WTC11 (cell line): ENCODE data around the gene ADORA2B. TPM values are rescaled to one million over a fixed set of nuclear protein-coding genes. Genes with fewer than 3 reads are reported as not detected.
"Not testable (repeated sequence)": the region's sequence is repeated elsewhere in the genome, so short reads cannot be mapped to it uniquely, and the experiment has no call there.

Source experiments
- ATAC-seq: fragments of 200-7000 bp; cut with Tn5 transposase; 2 replicates; pipeline ENCODE4 v1.10.0; 2021; ENCODE audit warnings: mild to moderate bottlenecking, moderate library complexity
- CTCF ChIA-PET: fragments of 300-600 bp; sonication (Branson Sonifier 250); formaldehyde crosslinking; loops from one replicate; lab custom pipeline; 2021; ENCODE audit warnings: antibody characterized with exemption; lab: Charles Lee
- POLR2A ChIA-PET: fragments of 350-600 bp; sonication (Branson Sonifier 250); formaldehyde crosslinking; loops from one replicate; lab custom pipeline; 2021; ENCODE audit warnings: antibody characterized with exemption; lab: Charles Lee
- DNase-seq: peaks from one replicate; pipeline ENCODE4 v3.0.0; 2021; ENCODE audit warnings: low spot score
- H3K27ac Mint-ChIP-seq: 2 replicates; pipeline ENCODE4 v1.8.0; 2021; ENCODE audit warnings: mixed read lengths
- H3K27me3 Mint-ChIP-seq: 2 replicates; pipeline ENCODE4 v1.8.0; 2021; ENCODE audit warnings: low read depth, mild to moderate bottlenecking, moderate library complexity, mixed read lengths
- H3K36me3 Mint-ChIP-seq: 2 replicates; pipeline ENCODE4 v1.8.0; 2021; ENCODE audit warnings: mixed read lengths
- H3K4me1 Mint-ChIP-seq: 2 replicates; pipeline ENCODE4 v1.8.0; 2022; ENCODE audit warnings: mixed read lengths
- H3K4me3 Mint-ChIP-seq: 2 replicates; pipeline ENCODE4 v1.8.0; 2021; ENCODE audit warnings: mild to moderate bottlenecking, moderate library complexity, mixed read lengths
- H3K9me3 Mint-ChIP-seq: 2 replicates; pipeline ENCODE4 v1.8.0; 2021; ENCODE audit warnings: mixed read lengths
- CREB1 ChIP-seq: sonication (generic); formaldehyde crosslinking; IDR thresholded peaks from 2 replicates; pipeline ENCODE4 v1.8.0; 2023; ENCODE audit warnings: mild to moderate bottlenecking, missing genetic modification reagents
- JUN ChIP-seq: sonication (generic); formaldehyde crosslinking; IDR thresholded peaks from 2 replicates; pipeline ENCODE4 v1.8.0; 2023; ENCODE audit warnings: mild to moderate bottlenecking, missing genetic modification reagents
- OVOL2 ChIP-seq: fragments of 250-450 bp; sonication (Bioruptor Pico); IDR thresholded peaks from 2 replicates; pipeline ENCODE4 v1.9.0; 2021; ENCODE audit warnings: mild to moderate bottlenecking, borderline replicate concordance
- TCF7 ChIP-seq: sonication (generic); formaldehyde crosslinking; IDR thresholded peaks from 2 replicates; pipeline ENCODE4 v1.8.0; 2022; ENCODE audit warnings: mild to moderate bottlenecking, low read depth, missing genetic modification reagents, moderate library complexity
- TEAD1 ChIP-seq: sonication (generic); formaldehyde crosslinking; IDR thresholded peaks from 2 replicates; pipeline ENCODE4 v1.8.0; 2022; ENCODE audit warnings: mild to moderate bottlenecking, missing genetic modification reagents
- ZBTB21 ChIP-seq: sonication (generic); formaldehyde crosslinking; IDR thresholded peaks from 2 replicates; pipeline ENCODE4 v1.8.1; 2023; ENCODE audit warnings: mild to moderate bottlenecking, missing genetic modification reagents, borderline replicate concordance
- ZNF317 ChIP-seq: sonication (generic); formaldehyde crosslinking; IDR thresholded peaks from 2 replicates; pipeline ENCODE4 v1.8.1; 2023; ENCODE audit warnings: low read depth, mild to moderate bottlenecking, moderate library complexity, missing genetic modification reagents, borderline replicate concordance
- total RNA-seq: library from RNA; stranded (reverse); gene quantifications from 3 replicates; pipeline ENCODE4 v1.2.3, GENCODE V29; 2021
- TF ChIP-seq, protein P1 (sequence below): sonication (generic); formaldehyde crosslinking; conservative IDR thresholded peaks from 2 replicates; pipeline ENCODE4 v1.8.1; 2022; ENCODE audit warnings: mild to moderate bottlenecking, missing genetic modification reagents
- TF ChIP-seq, protein P2 (sequence below): fragments of 250-450 bp; sonication (Bioruptor Pico); IDR thresholded peaks from 2 replicates; pipeline ENCODE4 v1.9.0; 2021; ENCODE audit warnings: mild to moderate bottlenecking
- TF ChIP-seq, protein P3 (sequence below): sonication (generic); formaldehyde crosslinking; IDR thresholded peaks from 2 replicates; pipeline ENCODE4 v1.8.0; 2022; ENCODE audit warnings: mild to moderate bottlenecking, missing genetic modification reagents
- TF ChIP-seq, protein P4 (sequence below): fragments of 200-600 bp; IDR thresholded peaks from 2 replicates; pipeline ENCODE4 v1.8.0; 2022; ENCODE audit warnings: antibody characterized with exemption
- TF ChIP-seq, protein P5 (sequence below): fragments of 250-450 bp; sonication (Bioruptor Pico); IDR thresholded peaks from 2 replicates; pipeline ENCODE4 v1.8.0; 2021; ENCODE audit warnings: mild to moderate bottlenecking
- TF ChIP-seq, protein P6 (sequence below): fragments of 250-450 bp; sonication (Bioruptor Pico); IDR thresholded peaks from 2 replicates; pipeline ENCODE4 v1.9.0; 2021; ENCODE audit warnings: mild to moderate bottlenecking, borderline replicate concordance
- TF ChIP-seq, protein P7 (sequence below): fragments of 250-450 bp; sonication (Bioruptor Pico); IDR thresholded peaks from 2 replicates; pipeline ENCODE4 v2.1.2; 2022; ENCODE audit warnings: mild to moderate bottlenecking, moderate library complexity
- TF ChIP-seq, protein P8 (sequence below): sonication (generic); formaldehyde crosslinking; IDR thresholded peaks from 2 replicates; pipeline ENCODE4 v1.8.1; 2023; ENCODE audit warnings: mild to moderate bottlenecking, moderate library complexity, missing genetic modification reagents

The ADORA2B gene
- total RNA-seq, 1 experiment from 2014 or later, result 4.2 TPM

DNA sequence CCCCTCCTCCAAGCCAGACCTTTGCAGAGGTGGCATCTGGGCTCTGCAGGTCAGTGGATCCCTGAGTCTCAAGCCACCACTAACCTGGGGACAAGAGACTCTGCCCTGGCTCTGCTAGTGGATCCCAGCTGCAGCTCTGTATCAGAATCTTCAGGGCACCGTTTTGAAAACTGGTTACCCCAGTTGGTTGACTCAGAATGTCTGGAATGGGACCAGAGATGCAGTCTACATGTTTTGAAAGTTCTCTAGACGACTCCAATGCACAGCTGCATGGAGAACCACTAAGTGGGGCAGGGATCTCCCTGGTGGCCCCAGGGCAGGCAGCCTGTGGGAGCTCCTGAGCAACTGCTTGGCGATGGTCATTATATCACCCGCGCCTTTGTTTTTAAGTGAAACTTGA, 34.1 kb upstream of the ADORA2B start:
- CTCF ChIA-PET, result interaction anchor here (0.6 kb wide), 1 partner anchor 80 kb away, joined by 3 read pairs; no protein-coding TSS in a partner anchor
- Mint-ChIP-seq H3K27ac (no peak overlapping the region), H3K9me3 (peaks cover 12% of the 10 kb centered on the region), H3K4me3 (no peak overlapping the region), H3K36me3 (peaks cover 4% of the 10 kb centered on the region; the same call in 1 of the 2 replicates)
- no peak for ATAC-seq
- DNase-seq, result peak; percentile 7
- no peak for TF ChIP-seq ZNF317
- TF ChIP-seq, protein P1, sequence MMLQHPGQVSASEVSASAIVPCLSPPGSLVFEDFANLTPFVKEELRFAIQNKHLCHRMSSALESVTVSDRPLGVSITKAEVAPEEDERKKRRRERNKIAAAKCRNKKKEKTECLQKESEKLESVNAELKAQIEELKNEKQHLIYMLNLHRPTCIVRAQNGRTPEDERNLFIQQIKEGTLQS (CRISPR knock-in tag), result no peak
- TF ChIP-seq OVOL2, result no peak
- no peak for TF ChIP-seq TCF7 (CRISPR knock-in tag)
- TF ChIP-seq, protein P2, sequence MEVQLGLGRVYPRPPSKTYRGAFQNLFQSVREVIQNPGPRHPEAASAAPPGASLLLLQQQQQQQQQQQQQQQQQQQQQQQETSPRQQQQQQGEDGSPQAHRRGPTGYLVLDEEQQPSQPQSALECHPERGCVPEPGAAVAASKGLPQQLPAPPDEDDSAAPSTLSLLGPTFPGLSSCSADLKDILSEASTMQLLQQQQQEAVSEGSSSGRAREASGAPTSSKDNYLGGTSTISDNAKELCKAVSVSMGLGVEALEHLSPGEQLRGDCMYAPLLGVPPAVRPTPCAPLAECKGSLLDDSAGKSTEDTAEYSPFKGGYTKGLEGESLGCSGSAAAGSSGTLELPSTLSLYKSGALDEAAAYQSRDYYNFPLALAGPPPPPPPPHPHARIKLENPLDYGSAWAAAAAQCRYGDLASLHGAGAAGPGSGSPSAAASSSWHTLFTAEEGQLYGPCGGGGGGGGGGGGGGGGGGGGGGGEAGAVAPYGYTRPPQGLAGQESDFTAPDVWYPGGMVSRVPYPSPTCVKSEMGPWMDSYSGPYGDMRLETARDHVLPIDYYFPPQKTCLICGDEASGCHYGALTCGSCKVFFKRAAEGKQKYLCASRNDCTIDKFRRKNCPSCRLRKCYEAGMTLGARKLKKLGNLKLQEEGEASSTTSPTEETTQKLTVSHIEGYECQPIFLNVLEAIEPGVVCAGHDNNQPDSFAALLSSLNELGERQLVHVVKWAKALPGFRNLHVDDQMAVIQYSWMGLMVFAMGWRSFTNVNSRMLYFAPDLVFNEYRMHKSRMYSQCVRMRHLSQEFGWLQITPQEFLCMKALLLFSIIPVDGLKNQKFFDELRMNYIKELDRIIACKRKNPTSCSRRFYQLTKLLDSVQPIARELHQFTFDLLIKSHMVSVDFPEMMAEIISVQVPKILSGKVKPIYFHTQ (CRISPR knock-in tag), result no peak
- no peak for TF ChIP-seq ZBTB21 (CRISPR knock-in tag)
- TF ChIP-seq, protein P3, sequence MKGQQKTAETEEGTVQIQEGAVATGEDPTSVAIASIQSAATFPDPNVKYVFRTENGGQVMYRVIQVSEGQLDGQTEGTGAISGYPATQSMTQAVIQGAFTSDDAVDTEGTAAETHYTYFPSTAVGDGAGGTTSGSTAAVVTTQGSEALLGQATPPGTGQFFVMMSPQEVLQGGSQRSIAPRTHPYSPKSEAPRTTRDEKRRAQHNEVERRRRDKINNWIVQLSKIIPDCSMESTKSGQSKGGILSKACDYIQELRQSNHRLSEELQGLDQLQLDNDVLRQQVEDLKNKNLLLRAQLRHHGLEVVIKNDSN (CRISPR knock-in tag), result no peak
- no peak for TF ChIP-seq CREB1 (CRISPR knock-in tag)
- TF ChIP-seq, protein P4, sequence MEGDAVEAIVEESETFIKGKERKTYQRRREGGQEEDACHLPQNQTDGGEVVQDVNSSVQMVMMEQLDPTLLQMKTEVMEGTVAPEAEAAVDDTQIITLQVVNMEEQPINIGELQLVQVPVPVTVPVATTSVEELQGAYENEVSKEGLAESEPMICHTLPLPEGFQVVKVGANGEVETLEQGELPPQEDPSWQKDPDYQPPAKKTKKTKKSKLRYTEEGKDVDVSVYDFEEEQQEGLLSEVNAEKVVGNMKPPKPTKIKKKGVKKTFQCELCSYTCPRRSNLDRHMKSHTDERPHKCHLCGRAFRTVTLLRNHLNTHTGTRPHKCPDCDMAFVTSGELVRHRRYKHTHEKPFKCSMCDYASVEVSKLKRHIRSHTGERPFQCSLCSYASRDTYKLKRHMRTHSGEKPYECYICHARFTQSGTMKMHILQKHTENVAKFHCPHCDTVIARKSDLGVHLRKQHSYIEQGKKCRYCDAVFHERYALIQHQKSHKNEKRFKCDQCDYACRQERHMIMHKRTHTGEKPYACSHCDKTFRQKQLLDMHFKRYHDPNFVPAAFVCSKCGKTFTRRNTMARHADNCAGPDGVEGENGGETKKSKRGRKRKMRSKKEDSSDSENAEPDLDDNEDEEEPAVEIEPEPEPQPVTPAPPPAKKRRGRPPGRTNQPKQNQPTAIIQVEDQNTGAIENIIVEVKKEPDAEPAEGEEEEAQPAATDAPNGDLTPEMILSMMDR, result no peak
- TF ChIP-seq TEAD1 (CRISPR knock-in tag), result no peak
- TF ChIP-seq, protein P5, sequence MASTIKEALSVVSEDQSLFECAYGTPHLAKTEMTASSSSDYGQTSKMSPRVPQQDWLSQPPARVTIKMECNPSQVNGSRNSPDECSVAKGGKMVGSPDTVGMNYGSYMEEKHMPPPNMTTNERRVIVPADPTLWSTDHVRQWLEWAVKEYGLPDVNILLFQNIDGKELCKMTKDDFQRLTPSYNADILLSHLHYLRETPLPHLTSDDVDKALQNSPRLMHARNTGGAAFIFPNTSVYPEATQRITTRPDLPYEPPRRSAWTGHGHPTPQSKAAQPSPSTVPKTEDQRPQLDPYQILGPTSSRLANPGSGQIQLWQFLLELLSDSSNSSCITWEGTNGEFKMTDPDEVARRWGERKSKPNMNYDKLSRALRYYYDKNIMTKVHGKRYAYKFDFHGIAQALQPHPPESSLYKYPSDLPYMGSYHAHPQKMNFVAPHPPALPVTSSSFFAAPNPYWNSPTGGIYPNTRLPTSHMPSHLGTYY (CRISPR knock-in tag), result no peak
- TF ChIP-seq, protein P6, sequence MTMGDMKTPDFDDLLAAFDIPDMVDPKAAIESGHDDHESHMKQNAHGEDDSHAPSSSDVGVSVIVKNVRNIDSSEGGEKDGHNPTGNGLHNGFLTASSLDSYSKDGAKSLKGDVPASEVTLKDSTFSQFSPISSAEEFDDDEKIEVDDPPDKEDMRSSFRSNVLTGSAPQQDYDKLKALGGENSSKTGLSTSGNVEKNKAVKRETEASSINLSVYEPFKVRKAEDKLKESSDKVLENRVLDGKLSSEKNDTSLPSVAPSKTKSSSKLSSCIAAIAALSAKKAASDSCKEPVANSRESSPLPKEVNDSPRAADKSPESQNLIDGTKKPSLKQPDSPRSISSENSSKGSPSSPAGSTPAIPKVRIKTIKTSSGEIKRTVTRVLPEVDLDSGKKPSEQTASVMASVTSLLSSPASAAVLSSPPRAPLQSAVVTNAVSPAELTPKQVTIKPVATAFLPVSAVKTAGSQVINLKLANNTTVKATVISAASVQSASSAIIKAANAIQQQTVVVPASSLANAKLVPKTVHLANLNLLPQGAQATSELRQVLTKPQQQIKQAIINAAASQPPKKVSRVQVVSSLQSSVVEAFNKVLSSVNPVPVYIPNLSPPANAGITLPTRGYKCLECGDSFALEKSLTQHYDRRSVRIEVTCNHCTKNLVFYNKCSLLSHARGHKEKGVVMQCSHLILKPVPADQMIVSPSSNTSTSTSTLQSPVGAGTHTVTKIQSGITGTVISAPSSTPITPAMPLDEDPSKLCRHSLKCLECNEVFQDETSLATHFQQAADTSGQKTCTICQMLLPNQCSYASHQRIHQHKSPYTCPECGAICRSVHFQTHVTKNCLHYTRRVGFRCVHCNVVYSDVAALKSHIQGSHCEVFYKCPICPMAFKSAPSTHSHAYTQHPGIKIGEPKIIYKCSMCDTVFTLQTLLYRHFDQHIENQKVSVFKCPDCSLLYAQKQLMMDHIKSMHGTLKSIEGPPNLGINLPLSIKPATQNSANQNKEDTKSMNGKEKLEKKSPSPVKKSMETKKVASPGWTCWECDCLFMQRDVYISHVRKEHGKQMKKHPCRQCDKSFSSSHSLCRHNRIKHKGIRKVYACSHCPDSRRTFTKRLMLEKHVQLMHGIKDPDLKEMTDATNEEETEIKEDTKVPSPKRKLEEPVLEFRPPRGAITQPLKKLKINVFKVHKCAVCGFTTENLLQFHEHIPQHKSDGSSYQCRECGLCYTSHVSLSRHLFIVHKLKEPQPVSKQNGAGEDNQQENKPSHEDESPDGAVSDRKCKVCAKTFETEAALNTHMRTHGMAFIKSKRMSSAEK (CRISPR knock-in tag), result no peak
- TF ChIP-seq, protein P7, sequence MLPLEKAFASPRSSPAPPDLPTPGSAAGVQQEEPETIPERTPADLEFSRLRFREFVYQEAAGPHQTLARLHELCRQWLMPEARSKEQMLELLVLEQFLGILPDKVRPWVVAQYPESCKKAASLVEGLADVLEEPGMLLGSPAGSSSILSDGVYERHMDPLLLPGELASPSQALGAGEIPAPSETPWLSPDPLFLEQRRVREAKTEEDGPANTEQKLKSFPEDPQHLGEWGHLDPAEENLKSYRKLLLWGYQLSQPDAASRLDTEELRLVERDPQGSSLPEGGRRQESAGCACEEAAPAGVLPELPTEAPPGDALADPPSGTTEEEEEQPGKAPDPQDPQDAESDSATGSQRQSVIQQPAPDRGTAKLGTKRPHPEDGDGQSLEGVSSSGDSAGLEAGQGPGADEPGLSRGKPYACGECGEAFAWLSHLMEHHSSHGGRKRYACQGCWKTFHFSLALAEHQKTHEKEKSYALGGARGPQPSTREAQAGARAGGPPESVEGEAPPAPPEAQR (CRISPR knock-in tag), result no peak
- TF ChIP-seq, protein P8, sequence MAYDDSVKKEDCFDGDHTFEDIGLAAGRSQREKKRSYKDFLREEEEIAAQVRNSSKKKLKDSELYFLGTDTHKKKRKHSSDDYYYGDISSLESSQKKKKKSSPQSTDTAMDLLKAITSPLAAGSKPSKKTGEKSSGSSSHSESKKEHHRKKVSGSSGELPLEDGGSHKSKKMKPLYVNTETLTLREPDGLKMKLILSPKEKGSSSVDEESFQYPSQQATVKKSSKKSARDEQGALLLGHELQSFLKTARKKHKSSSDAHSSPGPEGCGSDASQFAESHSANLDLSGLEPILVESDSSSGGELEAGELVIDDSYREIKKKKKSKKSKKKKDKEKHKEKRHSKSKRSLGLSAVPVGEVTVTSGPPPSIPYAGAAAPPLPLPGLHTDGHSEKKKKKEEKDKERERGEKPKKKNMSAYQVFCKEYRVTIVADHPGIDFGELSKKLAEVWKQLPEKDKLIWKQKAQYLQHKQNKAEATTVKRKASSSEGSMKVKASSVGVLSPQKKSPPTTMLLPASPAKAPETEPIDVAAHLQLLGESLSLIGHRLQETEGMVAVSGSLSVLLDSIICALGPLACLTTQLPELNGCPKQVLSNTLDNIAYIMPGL (CRISPR knock-in tag), result no peak
- no peak for TF ChIP-seq JUN (CRISPR knock-in tag)
- TF ChIP-seq, all 79 proteins: peak for 0
- Mint-ChIP-seq H3K27me3 (peaks cover 2% of the 10 kb centered on the region; the same call in 1 of the 2 replicates), H3K4me1 (peaks cover 9% of the 10 kb centered on the region)
- POLR2A ChIA-PET, result no interaction called here

DNA sequence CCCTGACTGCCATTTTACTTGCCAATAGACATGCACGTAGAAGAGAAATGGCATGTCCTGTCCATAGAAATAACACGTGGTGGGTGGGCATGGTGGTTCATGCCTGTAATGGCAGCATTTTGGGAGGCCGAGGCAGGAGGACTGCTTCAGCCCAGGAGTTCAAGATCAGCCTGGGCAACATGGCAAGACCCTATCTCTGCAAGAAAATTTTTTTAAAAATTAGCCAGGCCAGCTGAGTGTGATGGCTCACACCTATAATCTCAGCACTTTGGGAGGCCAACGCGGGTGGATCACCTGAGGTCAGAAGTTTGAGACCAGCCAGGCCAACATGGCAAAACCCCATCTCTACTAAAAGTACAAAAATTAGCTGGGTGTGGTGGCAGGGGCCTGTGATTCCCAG, 33.2 kb upstream of the ADORA2B start:
- ATAC-seq, POLR2A ChIA-PET, H3K27ac Mint-ChIP-seq, H3K4me1 Mint-ChIP-seq, H3K36me3 Mint-ChIP-seq, CTCF ChIA-PET, H3K4me3 Mint-ChIP-seq: not testable (repeated sequence)
- DNase-seq, result peak; percentile 1
- H3K9me3 Mint-ChIP-seq, result peaks cover 12% of the 10 kb centered on the region
- peaks cover 11% of the 10 kb centered on the region for H3K27me3 Mint-ChIP-seq
